ENCODE results near the gene CDH1. TPM values are rescaled to one million over a fixed set of nuclear protein-coding genes. Genes with fewer than 3 reads are reported as not detected.

CDH1 gene
- total and polyA plus RNA-seq, 5 donors from 2014 or later, result 0.41 to 4.6 (median 0.72) TPM

DNA sequence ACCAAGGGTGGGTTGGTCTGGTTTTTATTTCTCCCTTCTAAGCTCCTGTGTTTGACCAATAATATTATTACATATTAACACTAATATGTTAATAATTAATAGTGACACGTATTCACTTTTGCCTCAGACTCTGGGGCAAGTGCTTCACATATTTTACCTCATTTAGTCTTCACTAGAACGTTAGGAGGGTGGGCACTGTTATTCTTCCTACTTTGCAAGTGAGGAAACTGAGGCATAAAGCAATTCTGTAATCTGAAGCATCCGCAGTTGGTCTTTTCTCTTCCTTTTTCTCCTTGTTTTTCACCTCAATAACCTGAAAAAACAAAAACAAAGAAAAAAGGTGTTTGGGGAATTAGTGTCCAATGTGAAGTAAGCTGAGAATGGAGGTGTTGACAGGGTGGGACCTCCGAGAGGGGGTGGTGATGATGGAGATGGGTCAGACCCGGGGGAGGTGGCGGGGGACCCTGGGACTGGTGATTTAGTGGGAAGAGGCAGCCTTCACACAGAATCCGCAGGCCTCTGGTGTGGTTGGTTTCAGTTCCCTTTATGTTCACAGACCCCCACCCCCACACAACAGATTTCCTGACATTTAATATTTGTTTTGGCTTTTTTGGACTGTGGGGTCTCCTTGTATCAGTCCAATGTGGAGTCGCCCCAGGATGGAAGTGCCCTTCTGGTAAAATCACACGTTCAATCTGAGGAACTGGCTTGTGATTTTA, 3.7 kb downstream of the CDH1 start:
- Mint-ChIP-seq H3K4me3 (no peak overlapping the region), H3K9me3 (no peaks in the 10 kb centered on the region), H3K4me1 (peaks cover 0 to 9% (median 5%) of the 10 kb centered on the region in 4 donors), H3K36me3 (no peaks in the 10 kb centered on the region), H3K27ac (peak overlapping the region in 1 of 3 donors; percentile 27), H3K27me3 (peaks cover 42% of the 10 kb centered on the region)
- DNase-seq (no peak), ATAC-seq (ENCODE audit: low read depth in 2 of 2) (no peak)
- H3K4me1 ChIP-seq (ENCODE audit: control insufficient read depth, insufficient read depth, low read length, poor library complexity, severe bottlenecking), result peaks cover 15% of the 10 kb centered on the region
- H3K4me3 ChIP-seq (ENCODE audit: low read depth, low read length), result no peak overlapping the region
- H3K27me3 ChIP-seq (ENCODE audit: control insufficient read depth, insufficient read depth, low read length), result peaks cover 4% of the 10 kb centered on the region
- H3K9me3 ChIP-seq (ENCODE audit: control insufficient read depth in 2 of 2, low read length in 2 of 2), result no peaks in the 10 kb centered on the region
- no peaks in the 10 kb centered on the region for H3K36me3 ChIP-seq (ENCODE audit: control insufficient read depth, insufficient read depth, low read length)
- no peak overlapping the region for H3K27ac ChIP-seq (ENCODE audit: insufficient read depth, low read length, poor library complexity, severe bottlenecking)

DNA sequence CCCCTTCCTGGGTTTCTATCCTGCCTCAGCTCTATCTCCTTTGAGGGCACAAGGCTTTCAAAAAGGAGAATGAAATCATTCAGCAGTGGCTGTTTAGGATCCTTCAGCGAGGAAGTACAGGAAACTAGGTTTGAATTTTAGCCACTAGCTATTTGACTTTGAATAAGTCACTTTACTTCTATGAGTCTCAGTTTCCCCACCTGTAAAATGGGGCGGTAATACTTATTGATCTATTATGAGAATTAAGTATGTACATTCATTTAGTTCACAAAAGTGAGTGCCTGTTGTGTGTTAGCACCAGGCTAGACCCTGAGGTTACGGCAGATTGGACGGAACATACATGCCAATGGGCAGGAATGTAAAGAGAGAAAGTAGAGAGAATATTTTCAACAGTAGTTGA, 6.6 kb downstream of the CDH1 start:
- H3K4me3 ChIP-seq (ENCODE audit: low read depth, low read length), result no peak overlapping the region
- H3K4me1 ChIP-seq (ENCODE audit: control insufficient read depth, insufficient read depth, low read length, poor library complexity, severe bottlenecking), result no peaks in the 10 kb centered on the region
- H3K27ac ChIP-seq (ENCODE audit: insufficient read depth, low read length, poor library complexity, severe bottlenecking), result no peak overlapping the region
- no peaks in the 10 kb centered on the region for H3K9me3 ChIP-seq (ENCODE audit: control insufficient read depth in 2 of 2, low read length in 2 of 2)
- H3K9me3 Mint-ChIP-seq, result no peaks in the 10 kb centered on the region
- DNase-seq (no peak), ATAC-seq (ENCODE audit: low read depth in 2 of 2) (no peak)
- no peaks in the 10 kb centered on the region for H3K36me3 Mint-ChIP-seq
- no peaks in the 10 kb centered on the region for H3K36me3 ChIP-seq (ENCODE audit: control insufficient read depth, insufficient read depth, low read length)
- H3K27ac Mint-ChIP-seq, result no peak overlapping the region
- H3K27me3 ChIP-seq (ENCODE audit: control insufficient read depth, insufficient read depth, low read length), result peaks cover under 1% of the 10 kb centered on the region
- peaks cover 19% of the 10 kb centered on the region for H3K27me3 Mint-ChIP-seq
- no peak overlapping the region for H3K4me3 Mint-ChIP-seq
- peaks cover 0 to 5% (median 0%) of the 10 kb centered on the region in 4 donors for H3K4me1 Mint-ChIP-seq

GRCh38 chr16:68744744-68745280, 7.7 kb downstream of the CDH1 start:
- Mint-ChIP-seq H3K27ac (no peak overlapping the region), H3K4me1 (peaks cover 0 to 5% (median 0%) of the 10 kb centered on the region in 4 donors), H3K9me3 (no peaks in the 10 kb centered on the region), H3K4me3 (no peak overlapping the region), H3K27me3 (peaks cover 18% of the 10 kb centered on the region), H3K36me3 (no peaks in the 10 kb centered on the region)
- DNase-seq, result no peak
- Histone ChIP-seq H3K27ac (ENCODE audit: insufficient read depth, low read length, poor library complexity, severe bottlenecking) (no peak overlapping the region), H3K4me1 (ENCODE audit: control insufficient read depth, insufficient read depth, low read length, poor library complexity, severe bottlenecking) (no peaks in the 10 kb centered on the region), H3K4me3 (ENCODE audit: low read depth, low read length) (no peak overlapping the region), H3K27me3 (ENCODE audit: control insufficient read depth, insufficient read depth, low read length) (no peaks in the 10 kb centered on the region), H3K36me3 (ENCODE audit: control insufficient read depth, insufficient read depth, low read length) (no peaks in the 10 kb centered on the region), H3K9me3 (ENCODE audit: control insufficient read depth in 2 of 2, low read length in 2 of 2) (no peaks in the 10 kb centered on the region)
- no peak for ATAC-seq (ENCODE audit: low read depth in 2 of 2)

- H3K4me1 Mint-ChIP-seq, result peaks cover 0 to 5% (median 0%) of the 10 kb centered on the region in 4 donors
- no peaks in the 10 kb centered on the region for H3K36me3 ChIP-seq (ENCODE audit: control insufficient read depth, insufficient read depth, low read length)
- H3K27me3 Mint-ChIP-seq, result peaks cover 5% of the 10 kb centered on the region
- H3K9me3 Mint-ChIP-seq, result no peaks in the 10 kb centered on the region
- DNase-seq, result no peak
- no peaks in the 10 kb centered on the region for H3K27me3 ChIP-seq (ENCODE audit: control insufficient read depth, insufficient read depth, low read length)
- ATAC-seq (ENCODE audit: low read depth in 2 of 2), result no peak
- H3K4me1 ChIP-seq (ENCODE audit: control insufficient read depth, insufficient read depth, low read length, poor library complexity, severe bottlenecking), result no peaks in the 10 kb centered on the region
- no peak overlapping the region for H3K27ac ChIP-seq (ENCODE audit: insufficient read depth, low read length, poor library complexity, severe bottlenecking)
- no peaks in the 10 kb centered on the region for H3K36me3 Mint-ChIP-seq
- H3K27ac Mint-ChIP-seq, result peak overlapping the region in 1 of 3 donors; percentile 82
- H3K4me3 ChIP-seq (ENCODE audit: low read depth, low read length), result no peak overlapping the region
- H3K9me3 ChIP-seq (ENCODE audit: control insufficient read depth in 2 of 2, low read length in 2 of 2), result no peaks in the 10 kb centered on the region
- H3K4me3 Mint-ChIP-seq, result no peak overlapping the region
Measured at GRCh38 chr16:68746951-68747350, 9.9 kb downstream of the CDH1 start.

DNA sequence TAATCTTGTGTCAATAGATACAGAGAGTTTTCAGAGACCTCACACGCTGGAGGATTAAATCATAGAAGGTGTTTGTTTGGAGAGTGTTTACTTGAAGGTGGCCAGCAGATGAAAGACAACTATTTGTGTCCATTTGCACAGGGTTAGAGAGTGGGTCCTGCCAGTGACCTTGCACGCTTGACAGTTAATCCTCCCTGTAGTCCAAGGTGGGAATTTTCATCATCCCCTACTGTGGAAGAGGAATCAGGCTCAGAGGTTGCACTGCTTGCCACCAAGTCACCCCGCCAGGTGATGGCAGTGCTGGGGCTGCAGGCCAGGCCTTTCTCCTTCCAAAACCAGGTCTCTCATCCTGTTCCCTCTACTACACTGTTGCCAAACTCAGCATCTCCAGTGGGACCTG, 12.3 kb downstream of the CDH1 start:
- Histone ChIP-seq H3K27ac (ENCODE audit: insufficient read depth, low read length, poor library complexity, severe bottlenecking) (no peak overlapping the region), H3K4me3 (ENCODE audit: low read depth, low read length) (no peak overlapping the region), H3K27me3 (ENCODE audit: control insufficient read depth, insufficient read depth, low read length) (no peaks in the 10 kb centered on the region), H3K9me3 (ENCODE audit: control insufficient read depth in 2 of 2, low read length in 2 of 2) (no peaks in the 10 kb centered on the region), H3K4me1 (ENCODE audit: control insufficient read depth, insufficient read depth, low read length, poor library complexity, severe bottlenecking) (peaks cover 13% of the 10 kb centered on the region), H3K36me3 (ENCODE audit: control insufficient read depth, insufficient read depth, low read length) (no peaks in the 10 kb centered on the region)
- Mint-ChIP-seq H3K36me3 (no peaks in the 10 kb centered on the region), H3K4me3 (no peak overlapping the region), H3K27me3 (no peaks in the 10 kb centered on the region), H3K9me3 (no peaks in the 10 kb centered on the region), H3K27ac (no peak overlapping the region), H3K4me1 (peaks cover 5 to 21% (median 12%) of the 10 kb centered on the region in 4 donors)
- ATAC-seq (ENCODE audit: low read depth in 2 of 2) (no peak), DNase-seq (no peak)

GRCh38 chr16:68750193-68750695, 13.2 kb downstream of the CDH1 start:
- Mint-ChIP-seq H3K36me3 (no peaks in the 10 kb centered on the region), H3K4me1 (peaks cover 7 to 28% (median 15%) of the 10 kb centered on the region in 4 donors), H3K27ac (no peak overlapping the region), H3K4me3 (no peak overlapping the region), H3K27me3 (no peaks in the 10 kb centered on the region), H3K9me3 (no peaks in the 10 kb centered on the region)
- H3K9me3 ChIP-seq (ENCODE audit: control insufficient read depth in 2 of 2, low read length in 2 of 2), result no peaks in the 10 kb centered on the region
- no peak overlapping the region for H3K27ac ChIP-seq (ENCODE audit: insufficient read depth, low read length, poor library complexity, severe bottlenecking)
- no peaks in the 10 kb centered on the region for H3K27me3 ChIP-seq (ENCODE audit: control insufficient read depth, insufficient read depth, low read length)
- DNase-seq (no peak), ATAC-seq (ENCODE audit: low read depth in 2 of 2) (no peak)
- H3K36me3 ChIP-seq (ENCODE audit: control insufficient read depth, insufficient read depth, low read length), result no peaks in the 10 kb centered on the region
- H3K4me3 ChIP-seq (ENCODE audit: low read depth, low read length), result no peak overlapping the region
- H3K4me1 ChIP-seq (ENCODE audit: control insufficient read depth, insufficient read depth, low read length, poor library complexity, severe bottlenecking), result peaks cover 16% of the 10 kb centered on the region

DNA sequence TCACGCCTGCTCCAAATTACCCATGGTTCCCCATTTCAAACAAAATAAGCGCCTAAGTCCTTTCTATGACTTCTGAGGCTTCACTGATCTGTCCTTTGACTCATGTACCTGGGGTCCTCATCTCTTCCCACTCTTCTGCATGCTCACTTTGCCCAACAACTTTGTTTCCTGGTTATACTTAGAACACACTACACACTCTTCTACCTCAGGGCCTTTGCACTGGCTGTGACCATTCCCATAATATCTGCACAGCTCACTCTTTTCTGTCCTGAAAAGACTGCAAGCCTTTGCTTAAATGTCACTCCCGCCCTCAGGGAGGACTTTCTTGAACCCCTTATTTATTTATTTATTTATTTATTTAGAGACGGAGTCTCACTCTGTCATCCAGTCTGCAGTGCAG, 14.1 kb downstream of the CDH1 start:
- Histone ChIP-seq H3K4me3 (ENCODE audit: low read depth, low read length) (no peak overlapping the region), H3K9me3 (ENCODE audit: control insufficient read depth in 2 of 2, low read length in 2 of 2) (no peaks in the 10 kb centered on the region), H3K4me1 (ENCODE audit: control insufficient read depth, insufficient read depth, low read length, poor library complexity, severe bottlenecking) (peaks cover 19% of the 10 kb centered on the region), H3K36me3 (ENCODE audit: control insufficient read depth, insufficient read depth, low read length) (no peaks in the 10 kb centered on the region), H3K27ac (ENCODE audit: insufficient read depth, low read length, poor library complexity, severe bottlenecking) (no peak overlapping the region), H3K27me3 (ENCODE audit: control insufficient read depth, insufficient read depth, low read length) (no peaks in the 10 kb centered on the region)
- H3K27me3 Mint-ChIP-seq, result no peaks in the 10 kb centered on the region
- DNase-seq (no peak), ATAC-seq (ENCODE audit: low read depth in 2 of 2) (no peak)
- H3K4me1 Mint-ChIP-seq, result peaks cover 7 to 37% (median 19%) of the 10 kb centered on the region in 4 donors
- no peaks in the 10 kb centered on the region for H3K9me3 Mint-ChIP-seq
- H3K4me3 Mint-ChIP-seq, result no peak overlapping the region
- no peaks in the 10 kb centered on the region for H3K36me3 Mint-ChIP-seq
- H3K27ac Mint-ChIP-seq, result peak overlapping the region in 1 of 3 donors; percentile 68

All from CD4-positive, CD25-positive, alpha-beta regulatory T cell (primary cell).